Measurements from ENCODE around the gene TRIM46. TPM values are rescaled to one million over a fixed set of nuclear protein-coding genes. Genes with fewer than 3 reads are reported as not detected.
"Not testable (repeated sequence)": the region's sequence is repeated elsewhere in the genome, so short reads cannot be mapped to it uniquely, and the experiment has no call there.

Gene TRIM46
- total RNA-seq, 1 donor from 2014 or later = 4.9 TPM

DNA sequence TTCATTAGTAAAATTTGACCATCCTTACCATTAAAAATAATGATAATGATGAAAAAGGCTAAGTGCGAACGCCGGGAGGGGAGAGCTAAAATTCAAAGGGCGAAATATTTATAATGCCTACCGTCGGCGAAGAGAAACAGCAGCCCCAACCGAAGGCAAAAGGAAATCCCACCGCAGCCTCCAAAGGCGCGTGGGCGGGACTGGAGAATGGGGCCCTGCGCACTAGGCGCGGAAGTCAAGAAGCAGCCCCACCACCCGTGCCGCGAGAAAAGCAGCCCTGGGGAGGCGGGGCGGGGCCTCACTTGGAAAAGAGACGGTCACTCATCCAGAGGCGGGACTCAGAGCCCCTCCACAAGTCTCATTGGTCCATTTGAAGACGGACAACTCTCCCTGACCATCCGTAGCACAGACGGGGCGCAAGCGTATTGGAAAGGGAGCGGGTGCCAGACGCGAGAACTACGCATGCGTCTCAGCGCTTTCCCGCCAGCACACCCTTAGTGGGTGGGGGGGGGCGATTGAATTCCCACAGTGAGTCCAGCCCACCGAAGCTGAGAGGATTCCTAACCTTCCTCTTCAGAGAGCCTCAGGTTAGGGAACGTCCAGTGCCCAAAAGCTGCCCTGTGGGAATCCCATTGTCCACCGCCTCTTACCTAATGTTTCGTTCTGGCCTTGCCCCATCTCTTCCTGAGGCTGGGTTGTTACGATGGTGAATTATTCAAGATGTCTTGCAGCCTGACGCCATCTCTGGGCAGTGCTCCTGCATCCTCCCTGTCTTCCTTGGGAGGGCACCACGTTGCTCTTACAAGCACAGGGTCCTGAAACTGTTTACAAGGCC is 53.8 kb downstream of the TRIM46 start:
- DNase-seq (ENCODE audit: low read depth, low spot score) = peak; percentile 96

DNA sequence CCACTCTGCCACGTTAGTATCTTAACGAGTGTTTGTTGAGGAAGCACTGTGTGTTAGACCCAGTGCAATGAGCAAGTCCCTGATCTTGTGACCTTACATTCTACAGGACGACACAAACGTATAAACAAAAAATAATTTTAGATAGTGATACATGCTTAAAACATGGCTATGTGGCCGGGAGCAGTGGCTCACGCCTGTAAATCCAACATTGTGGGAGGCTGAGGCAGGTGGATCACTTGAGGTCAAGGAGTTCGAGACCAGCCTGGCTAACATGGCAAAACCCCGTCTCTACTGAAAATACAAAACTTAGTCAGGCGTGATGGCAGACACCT is 54.4 kb downstream of the TRIM46 start:
- DNase-seq (ENCODE audit: low read depth, low spot score) = no peak

DNA sequence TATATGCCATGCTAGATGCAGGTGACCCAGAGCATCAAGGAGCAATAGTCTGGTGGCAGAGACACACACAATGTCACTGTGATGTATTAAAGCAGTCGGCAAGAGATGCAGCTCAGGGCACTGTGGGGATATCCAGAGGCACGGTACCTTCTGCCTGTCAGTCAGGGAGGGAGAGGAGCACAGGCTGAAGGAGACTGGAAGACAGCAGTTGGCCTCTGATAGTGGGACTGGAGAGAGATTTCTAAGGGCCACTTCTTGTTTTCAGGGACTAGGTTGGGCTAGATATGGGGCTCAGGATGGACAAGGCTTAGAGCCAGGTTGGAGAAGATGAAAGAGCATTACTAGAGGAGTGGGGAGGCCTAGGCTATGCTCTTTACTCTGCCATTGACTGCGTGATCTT is 57.7 kb downstream of the TRIM46 start:
- not testable (repeated sequence) for DNase-seq (ENCODE audit: low read depth, low spot score)

DNA sequence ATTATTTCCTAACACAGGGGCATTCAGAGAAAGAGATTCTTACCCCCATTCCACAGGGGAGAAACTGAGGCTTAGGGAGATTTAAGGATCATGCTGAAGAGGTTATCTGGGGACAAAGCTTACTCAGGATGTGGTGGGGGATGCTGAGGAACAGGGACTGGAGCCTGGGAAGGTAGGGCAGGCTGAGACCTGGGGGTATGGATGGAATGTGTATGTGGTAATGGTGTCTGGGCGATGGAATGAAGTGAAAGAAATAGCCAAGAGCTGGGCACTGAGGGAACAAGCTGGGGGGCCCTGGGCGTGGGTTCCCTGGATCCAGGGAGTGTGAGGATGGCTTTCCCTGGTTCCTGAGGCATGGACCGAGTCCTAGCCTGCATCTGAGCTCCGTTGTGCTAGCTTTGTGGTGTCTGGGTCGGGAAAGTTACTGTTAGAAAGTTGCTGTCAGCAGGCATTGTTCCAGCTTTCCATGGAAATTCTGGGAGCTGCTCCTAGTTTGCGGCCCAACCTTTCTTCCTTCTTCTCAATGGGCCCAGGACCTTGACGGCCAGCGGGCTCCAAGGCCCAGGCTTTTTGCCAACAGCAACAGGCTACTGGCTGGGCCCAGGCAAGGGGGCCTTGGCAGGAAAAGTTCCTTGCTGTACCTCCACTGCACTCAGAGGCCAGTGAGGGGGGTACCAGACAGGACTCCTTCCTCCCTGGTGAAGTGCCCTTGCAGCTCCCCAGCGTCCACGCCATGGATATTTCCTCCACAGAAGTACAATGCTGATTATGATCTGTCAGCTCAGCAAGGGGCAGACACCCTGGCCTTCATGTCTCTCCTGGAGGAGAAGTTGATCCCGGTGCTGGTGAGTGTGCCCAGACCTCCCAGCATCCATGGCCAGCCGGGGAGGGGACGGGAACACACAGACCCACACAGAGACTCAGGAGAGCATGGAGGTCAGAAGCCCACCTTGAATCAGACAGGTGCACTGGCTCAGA is 58.6 kb downstream of the TRIM46 start:
- DNase-seq (ENCODE audit: low read depth, low spot score) = not testable (repeated sequence)

DNA sequence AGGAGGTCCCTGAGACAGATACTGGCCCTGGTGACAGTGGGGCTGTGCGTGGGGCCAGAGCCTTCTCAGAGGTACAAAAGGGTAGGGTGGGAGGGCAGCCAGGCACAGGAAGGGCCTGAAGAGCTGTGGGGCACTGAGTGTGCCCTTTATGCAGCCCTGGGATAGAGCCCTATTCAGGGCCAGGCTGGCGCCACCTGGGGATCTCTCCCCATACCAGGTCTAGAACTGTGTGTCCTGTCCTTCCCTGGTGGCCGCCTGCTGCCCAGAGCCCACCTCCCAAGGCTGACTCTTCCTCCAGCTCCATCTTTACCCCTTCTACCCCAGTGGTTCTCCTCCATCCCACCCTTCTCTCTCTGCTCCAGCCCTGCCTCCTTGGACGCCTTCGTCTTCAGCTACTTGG is 59.9 kb downstream of the TRIM46 start:
- not testable (repeated sequence) for DNase-seq (ENCODE audit: low read depth, low spot score)

Other genes starting within 250 kb of the TRIM46 start
- gene PMVK, start 237.1 kb upstream of the TRIM46 start, total RNA-seq = 13.9 and 17.6 TPM in 2 replicates
- gene PBXIP1, start 217.8 kb upstream of the TRIM46 start, total RNA-seq = 78.0 and 94.9 TPM in 2 replicates
- 6.3 and 7.2 TPM in 2 replicates for gene PYGO2, start 212.1 kb upstream of the TRIM46 start, total RNA-seq
- 186 and 321 TPM in 2 replicates for gene SHC1, start 203.1 kb upstream of the TRIM46 start, total RNA-seq
- gene CKS1B, start 199.2 kb upstream of the TRIM46 start, total RNA-seq = 78.0 and 143 TPM in 2 replicates
- gene FLAD1, start 190.5 kb upstream of the TRIM46 start, total RNA-seq = 29.5 TPM in 2 replicates
- gene LENEP, start 180.3 kb upstream of the TRIM46 start, total RNA-seq = 0.56 and 0.66 TPM in 2 replicates
- gene ZBTB7B, start 171.0 kb upstream of the TRIM46 start, total RNA-seq = 11.5 and 22.2 TPM in 2 replicates
- 0.07 TPM in 1 of 2 replicates, not detected in the other for gene DCST2, start 140.1 kb upstream of the TRIM46 start, total RNA-seq
- not detected in 2 replicates for gene DCST1, start 140.0 kb upstream of the TRIM46 start, total RNA-seq
- gene ADAM15, start 122.5 kb upstream of the TRIM46 start, total RNA-seq = 265 and 328 TPM in 2 replicates
- gene EFNA4, start 110.1 kb upstream of the TRIM46 start, total RNA-seq = 6.5 and 10.9 TPM in 2 replicates
- 1.2 and 1.9 TPM in 2 replicates for gene EFNA3, start 95.0 kb upstream of the TRIM46 start, total RNA-seq
- gene EFNA1, start 46.0 kb upstream of the TRIM46 start, total RNA-seq = 53.3 and 57.0 TPM in 2 replicates
- gene SLC50A1, start 38.0 kb upstream of the TRIM46 start, total RNA-seq = 24.1 and 40.8 TPM in 2 replicates
- 29.2 and 31.1 TPM in 2 replicates for gene DPM3, start 33.3 kb upstream of the TRIM46 start, total RNA-seq
- gene KRTCAP2, start 545 bp upstream of the TRIM46 start, total RNA-seq = 117 and 121 TPM in 2 replicates
- gene THBS3, start 34.0 kb downstream of the TRIM46 start, total RNA-seq = 12.8 and 17.1 TPM in 2 replicates
- gene MTX1, start 34.8 kb downstream of the TRIM46 start, total RNA-seq = 45.1 and 54.2 TPM in 2 replicates
- gene ENTREP3, start 81.6 kb downstream of the TRIM46 start, total RNA-seq = 4.9 and 6.5 TPM in 2 replicates
- 32.3 and 45.2 TPM in 2 replicates for gene SCAMP3, start 88.5 kb downstream of the TRIM46 start, total RNA-seq
- gene CLK2, start 99.7 kb downstream of the TRIM46 start, total RNA-seq = 19.8 and 28.7 TPM in 2 replicates
- 0.40 and 0.53 TPM in 2 replicates for gene HCN3, start 103.6 kb downstream of the TRIM46 start, total RNA-seq
- gene PKLR, start 127.6 kb downstream of the TRIM46 start, total RNA-seq = not detected in 2 replicates
- 425 and 494 TPM in 2 replicates for gene FDPS, start 135.0 kb downstream of the TRIM46 start, total RNA-seq
- 10.8 and 21.2 TPM in 2 replicates for gene RUSC1, start 147.0 kb downstream of the TRIM46 start, total RNA-seq